Muscle layer of duodenum (tissue), 2 donors: ENCODE results near the gene PTPN14.

Source experiments
- H3K27ac ChIP-seq: one replicate; pipeline ENCODE4 v1.7.0; 2013; ENCODE audit warnings: mild to moderate bottlenecking, low read length
- H3K27me3 ChIP-seq: one replicate; pipeline ENCODE4 v1.7.0; 2013; ENCODE audit warnings: low read depth, mild to moderate bottlenecking, control low read depth, low read length
- H3K36me3 ChIP-seq, 2 donors: one replicate each; pipeline ENCODE4 v1.7.0; 2013; ENCODE audit warnings: low read length in 2 of 2, control low read depth in 1 of 2, mild to moderate bottlenecking in 1 of 2; ENCODE audit not compliant: insufficient read depth in 2 of 2, control insufficient read depth in 1 of 2
- H3K4me1 ChIP-seq, 2 donors: one replicate each; pipeline ENCODE4 v1.7.0; 2013; ENCODE audit warnings: low read length in 2 of 2, mild to moderate bottlenecking in 2 of 2, control low read depth in 1 of 2, moderate library complexity in 1 of 2; ENCODE audit not compliant: insufficient read depth in 2 of 2, control insufficient read depth in 1 of 2
- H3K4me3 ChIP-seq, 2 donors: one replicate each; pipeline ENCODE4 v1.7.0; 2013; ENCODE audit warnings: low read length in 2 of 2, low read depth in 1 of 2, mild to moderate bottlenecking in 1 of 2
- H3K9me3 ChIP-seq, 2 donors: one replicate each; pipeline ENCODE4 v1.7.0; 2013; ENCODE audit warnings: low read length in 2 of 2, control low read depth in 1 of 2, mild to moderate bottlenecking in 1 of 2; ENCODE audit not compliant: control insufficient read depth in 1 of 2
- donor health status: healthy.

Gene PTPN14

GRCh38 chr1:214369364-214369763 lies 182.0 kb downstream of the PTPN14 start:
- no peak overlapping the region for H3K27ac ChIP-seq
- no peak overlapping the region for H3K4me3 ChIP-seq
- H3K9me3 ChIP-seq: no peaks in the 10 kb centered on the region
- H3K4me1 ChIP-seq: peaks cover 0 to 5% of the 10 kb centered on the region in 2 donors
- no peaks in the 10 kb centered on the region for H3K27me3 ChIP-seq
- peaks cover 13 to 40% of the 10 kb centered on the region in 2 donors for H3K36me3 ChIP-seq

GRCh38 chr1:214367841-214368240 lies 183.6 kb downstream of the PTPN14 start:
- Histone ChIP-seq H3K4me3 (no peak overlapping the region), H3K9me3 (no peaks in the 10 kb centered on the region), H3K27me3 (no peaks in the 10 kb centered on the region), H3K27ac (no peak overlapping the region), H3K4me1 (no peaks in the 10 kb centered on the region), H3K36me3 (peaks cover 20 to 52% of the 10 kb centered on the region in 2 donors)

GRCh38 chr1:214364786-214365295 lies 186.6 kb downstream of the PTPN14 start:
- Histone ChIP-seq H3K4me1 (no peaks in the 10 kb centered on the region), H3K27ac (no peak overlapping the region), H3K36me3 (peaks cover 25 to 53% of the 10 kb centered on the region in 2 donors), H3K27me3 (no peaks in the 10 kb centered on the region), H3K9me3 (no peaks in the 10 kb centered on the region), H3K4me3 (no peak overlapping the region)

GRCh38 chr1:214364386-214364785 lies 187.0 kb downstream of the PTPN14 start:
- H3K4me3 ChIP-seq: no peak overlapping the region
- H3K27me3 ChIP-seq: no peaks in the 10 kb centered on the region
- peaks cover 22 to 53% of the 10 kb centered on the region in 2 donors for H3K36me3 ChIP-seq
- H3K4me1 ChIP-seq: no peaks in the 10 kb centered on the region
- H3K9me3 ChIP-seq: no peaks in the 10 kb centered on the region
- no peak overlapping the region for H3K27ac ChIP-seq

GRCh38 chr1:214363386-214363785 lies 188.0 kb downstream of the PTPN14 start:
- Histone ChIP-seq H3K9me3 (no peaks in the 10 kb centered on the region), H3K36me3 (peaks cover 19 to 44% of the 10 kb centered on the region in 2 donors), H3K4me1 (no peaks in the 10 kb centered on the region), H3K4me3 (no peak overlapping the region), H3K27me3 (no peaks in the 10 kb centered on the region), H3K27ac (no peak overlapping the region)

- peaks cover 20 to 51% of the 10 kb centered on the region in 2 donors for H3K36me3 ChIP-seq
Measured at GRCh38 chr1:214362188-214362882, 189.1 kb downstream of the PTPN14 start.

GRCh38 chr1:214361636-214362035 lies 189.8 kb downstream of the PTPN14 start:
- Histone ChIP-seq H3K9me3 (no peaks in the 10 kb centered on the region), H3K4me3 (no peak overlapping the region), H3K27me3 (no peaks in the 10 kb centered on the region), H3K27ac (no peak overlapping the region), H3K36me3 (peaks cover 18 to 58% of the 10 kb centered on the region in 2 donors), H3K4me1 (no peaks in the 10 kb centered on the region)

More at GRCh38 chr1:214362188-214362882, 189.1 kb downstream of the PTPN14 start:
- Histone ChIP-seq H3K4me3 (no peak overlapping the region), H3K27ac (peak overlapping the region; percentile 11), H3K9me3 (no peaks in the 10 kb centered on the region), H3K27me3 (no peaks in the 10 kb centered on the region), H3K4me1 (no peaks in the 10 kb centered on the region)

- H3K9me3 ChIP-seq: no peaks in the 10 kb centered on the region
- H3K4me3 ChIP-seq: no peak overlapping the region
- H3K4me1 ChIP-seq: no peaks in the 10 kb centered on the region
- H3K36me3 ChIP-seq: peaks cover 18 to 68% of the 10 kb centered on the region in 2 donors
- no peak overlapping the region for H3K27ac ChIP-seq
- no peaks in the 10 kb centered on the region for H3K27me3 ChIP-seq
Measured at GRCh38 chr1:214360525-214361164, 190.8 kb downstream of the PTPN14 start.

- H3K4me1 ChIP-seq: no peaks in the 10 kb centered on the region
- no peak overlapping the region for H3K27ac ChIP-seq
- no peaks in the 10 kb centered on the region for H3K9me3 ChIP-seq
- peaks cover 18 to 74% of the 10 kb centered on the region in 2 donors for H3K36me3 ChIP-seq
- no peaks in the 10 kb centered on the region for H3K27me3 ChIP-seq
- no peak overlapping the region for H3K4me3 ChIP-seq
Measured at GRCh38 chr1:214360116-214360515, 191.3 kb downstream of the PTPN14 start.

- H3K4me3 ChIP-seq: no peak overlapping the region
- H3K4me1 ChIP-seq: peaks cover 0 to 7% of the 10 kb centered on the region in 2 donors
- H3K27me3 ChIP-seq: no peaks in the 10 kb centered on the region
- H3K9me3 ChIP-seq: no peaks in the 10 kb centered on the region
- no peak overlapping the region for H3K27ac ChIP-seq
- H3K36me3 ChIP-seq: peaks cover 3 to 37% of the 10 kb centered on the region in 2 donors
Measured at GRCh38 chr1:214354440-214355148, 196.8 kb downstream of the PTPN14 start.

- Histone ChIP-seq H3K27ac (no peak overlapping the region), H3K27me3 (no peaks in the 10 kb centered on the region), H3K9me3 (no peaks in the 10 kb centered on the region), H3K36me3 (peaks cover 1 to 33% of the 10 kb centered on the region in 2 donors), H3K4me3 (no peak overlapping the region), H3K4me1 (peaks cover 0 to 7% of the 10 kb centered on the region in 2 donors)
Measured at GRCh38 chr1:214352838-214353237, 198.6 kb downstream of the PTPN14 start.
